Measurements from ENCODE around the gene MEGF8. TPM values are rescaled to one million over a fixed set of nuclear protein-coding genes. Genes with fewer than 3 reads are reported as not detected.
A peak's percentile ranks its signal among the peaks of the same experiment; 100 is the strongest.

Gene MEGF8
- total RNA-seq, 1 donor from 2014 or later = 72.8 TPM

DNA sequence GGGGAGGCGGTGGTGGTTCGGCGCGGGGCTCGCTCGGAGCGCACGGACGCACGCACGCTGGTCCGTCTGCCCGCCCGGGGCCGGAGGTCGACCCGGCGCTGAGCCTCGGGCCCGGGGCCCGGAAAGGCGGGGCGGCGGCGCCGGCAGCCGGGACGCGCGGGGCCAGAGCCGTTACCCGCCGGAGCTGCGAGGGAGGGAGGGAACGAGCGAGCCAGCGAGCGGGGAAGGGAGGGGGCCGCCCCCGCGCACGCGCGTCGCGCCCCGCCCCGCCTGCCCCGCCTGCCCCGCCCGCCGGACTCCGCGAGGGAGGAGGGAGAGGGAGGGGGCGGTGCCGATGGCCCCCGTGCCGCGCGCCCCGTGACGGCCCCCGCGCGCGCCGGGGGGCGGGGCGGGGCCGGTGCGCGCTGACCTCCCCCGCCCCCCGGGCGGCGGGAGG is 41.4 kb upstream of the MEGF8 start:
- TF ChIP-seq CTCF (IDR thresholded peaks at IDR 0.05; ENCODE audit: partially characterized antibody, unreplicated experiment) = no peak
- Mint-ChIP-seq H3K4me3 (ENCODE audit: unreplicated experiment) (no peak overlapping the region), H3K27ac (ENCODE audit: unreplicated experiment) (no peak overlapping the region), H3K9me3 (ENCODE audit: unreplicated experiment) (peaks cover 17% of the 10 kb centered on the region), H3K4me1 (ENCODE audit: low read depth, unreplicated experiment) (peaks cover 17% of the 10 kb centered on the region), H3K36me3 (ENCODE audit: unreplicated experiment) (no peaks in the 10 kb centered on the region), H3K27me3 (ENCODE audit: unreplicated experiment) (peaks cover 20% of the 10 kb centered on the region)
- DNase-seq = peak; percentile 71

- H3K27ac Mint-ChIP-seq (ENCODE audit: unreplicated experiment) = peak overlapping the region; percentile 86
- TF ChIP-seq CTCF (IDR thresholded peaks at IDR 0.05; ENCODE audit: partially characterized antibody, unreplicated experiment) = no peak
- H3K4me1 Mint-ChIP-seq (ENCODE audit: low read depth, unreplicated experiment) = peaks cover 12% of the 10 kb centered on the region
- peaks cover 14% of the 10 kb centered on the region for H3K27me3 Mint-ChIP-seq (ENCODE audit: unreplicated experiment)
- no peaks in the 10 kb centered on the region for H3K36me3 Mint-ChIP-seq (ENCODE audit: unreplicated experiment)
- peaks cover 13% of the 10 kb centered on the region for H3K9me3 Mint-ChIP-seq (ENCODE audit: unreplicated experiment)
- H3K4me3 Mint-ChIP-seq (ENCODE audit: unreplicated experiment) = peak overlapping the region; percentile 97
- no peak for DNase-seq
Measured at GRCh38 chr19:42284591-42285341, 40.7 kb upstream of the MEGF8 start.

- H3K27ac Mint-ChIP-seq (ENCODE audit: unreplicated experiment) = peak overlapping the region; percentile 86
- TF ChIP-seq CTCF (IDR thresholded peaks at IDR 0.05; ENCODE audit: partially characterized antibody, unreplicated experiment) = no peak
Measured at GRCh38 chr19:42285541-42285941, 39.9 kb upstream of the MEGF8 start.

GRCh38 chr19:42285988-42286348 is 39.5 kb upstream of the MEGF8 start:
- DNase-seq = no peak
- H3K36me3 Mint-ChIP-seq (ENCODE audit: unreplicated experiment) = no peaks in the 10 kb centered on the region
- peaks cover 12% of the 10 kb centered on the region for H3K4me1 Mint-ChIP-seq (ENCODE audit: low read depth, unreplicated experiment)
- no peak for TF ChIP-seq CTCF (IDR thresholded peaks at IDR 0.05; ENCODE audit: partially characterized antibody, unreplicated experiment)
- peaks cover 14% of the 10 kb centered on the region for H3K27me3 Mint-ChIP-seq (ENCODE audit: unreplicated experiment)
- peaks cover 13% of the 10 kb centered on the region for H3K9me3 Mint-ChIP-seq (ENCODE audit: unreplicated experiment)
- H3K27ac Mint-ChIP-seq (ENCODE audit: unreplicated experiment) = peak overlapping the region; percentile 86
- peak overlapping the region; percentile 97 for H3K4me3 Mint-ChIP-seq (ENCODE audit: unreplicated experiment)

More at GRCh38 chr19:42285541-42285941, 39.9 kb upstream of the MEGF8 start:
- Mint-ChIP-seq H3K4me1 (ENCODE audit: low read depth, unreplicated experiment) (peaks cover 12% of the 10 kb centered on the region), H3K4me3 (ENCODE audit: unreplicated experiment) (peak overlapping the region; percentile 97), H3K36me3 (ENCODE audit: unreplicated experiment) (no peaks in the 10 kb centered on the region), H3K9me3 (ENCODE audit: unreplicated experiment) (peaks cover 13% of the 10 kb centered on the region), H3K27me3 (ENCODE audit: unreplicated experiment) (peaks cover 14% of the 10 kb centered on the region)
- DNase-seq = no peak

DNA sequence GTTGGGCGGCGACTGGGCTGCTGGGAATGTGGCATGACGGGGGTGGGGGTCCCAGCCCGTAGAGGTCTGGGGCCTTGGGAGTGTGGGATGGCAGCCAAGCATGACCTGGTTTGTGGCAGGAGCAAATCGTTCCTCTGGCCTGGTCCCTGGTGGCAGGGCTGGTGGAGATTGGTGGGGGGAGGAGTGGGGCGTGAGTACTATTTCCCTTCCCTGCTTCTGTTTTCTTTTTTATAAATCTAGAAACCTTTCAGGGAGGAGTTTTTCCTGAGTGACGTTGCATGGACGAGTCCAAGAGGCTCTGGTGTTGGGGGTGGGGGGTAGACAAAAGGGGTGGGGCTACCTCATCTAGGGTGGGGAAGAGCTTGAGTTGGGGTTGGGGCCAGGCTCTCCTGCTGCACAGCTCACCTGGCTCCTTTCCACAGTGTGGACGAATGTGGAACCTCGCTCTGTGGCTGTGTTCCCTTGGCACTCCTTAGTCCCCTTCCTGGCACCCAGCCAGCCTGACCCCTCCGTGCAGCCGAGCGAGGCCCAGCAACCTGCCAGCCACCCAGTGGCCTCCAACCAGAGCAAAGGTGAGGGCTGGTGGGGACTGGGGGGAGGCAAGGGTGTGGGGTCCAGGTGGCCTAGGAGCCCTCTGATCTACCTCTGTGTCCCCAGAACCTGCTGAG is 39.0 kb upstream of the MEGF8 start:
- peaks cover under 1% of the 10 kb centered on the region for H3K36me3 Mint-ChIP-seq (ENCODE audit: unreplicated experiment)
- peaks cover 14% of the 10 kb centered on the region for H3K27me3 Mint-ChIP-seq (ENCODE audit: unreplicated experiment)
- peak overlapping the region; percentile 86 for H3K27ac Mint-ChIP-seq (ENCODE audit: unreplicated experiment)
- H3K9me3 Mint-ChIP-seq (ENCODE audit: unreplicated experiment) = peaks cover 13% of the 10 kb centered on the region
- DNase-seq = no peak
- H3K4me3 Mint-ChIP-seq (ENCODE audit: unreplicated experiment) = peak overlapping the region; percentile 97
- peaks cover 12% of the 10 kb centered on the region for H3K4me1 Mint-ChIP-seq (ENCODE audit: low read depth, unreplicated experiment)
- TF ChIP-seq CTCF (IDR thresholded peaks at IDR 0.05; ENCODE audit: partially characterized antibody, unreplicated experiment) = no peak
